GM15510 (cell line): ENCODE measurements around the gene CRACR2A.

Experiments used
- POLR2A ChIP-seq: IDR thresholded peaks from 3 replicates; pipeline ENCODE4 v1.6.1; 2011; ENCODE audit warnings: borderline replicate concordance; ENCODE audit not compliant: insufficient read length; ENCODE audit errors: extremely low read depth

CRACR2A gene

DNA sequence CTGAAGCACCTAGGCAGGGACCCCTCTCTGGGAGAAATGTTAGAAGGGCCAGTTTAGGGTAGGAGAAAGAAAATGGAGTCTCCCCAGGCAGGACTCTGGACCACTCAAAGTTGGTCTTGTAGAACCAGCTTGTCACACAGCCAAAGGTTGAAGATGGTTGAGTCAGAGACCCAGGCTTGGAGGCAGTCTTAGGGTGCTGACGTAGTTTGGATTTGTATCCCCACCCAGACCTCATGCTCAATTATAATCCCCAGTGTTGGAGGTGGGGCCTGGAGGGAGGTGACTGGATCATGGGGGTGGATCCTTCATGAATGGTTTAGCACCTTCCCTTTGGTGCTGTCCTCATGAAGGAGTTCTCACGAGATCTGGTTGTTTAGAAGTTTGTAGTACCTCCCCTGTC is 121.2 kb downstream of the CRACR2A start:
- TF ChIP-seq POLR2A, result no peak

DNA sequence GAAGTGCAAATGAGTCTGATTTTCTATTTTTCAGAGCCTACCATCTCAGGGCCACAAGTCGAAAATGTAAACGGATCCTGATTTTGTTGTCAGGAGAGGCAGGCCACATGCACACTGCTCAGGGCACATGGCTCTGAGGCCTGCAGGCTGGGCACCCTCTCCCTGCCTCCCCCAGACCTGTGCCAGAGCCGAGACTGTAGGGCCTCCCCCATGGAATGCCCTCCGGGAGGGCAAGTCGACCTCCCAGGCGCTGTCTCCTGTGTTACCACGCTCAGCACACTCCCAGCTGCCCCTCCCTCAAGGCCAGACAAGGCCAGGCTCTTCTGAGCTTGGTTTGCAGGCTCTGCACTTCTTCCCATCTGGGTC is 121.7 kb downstream of the CRACR2A start:
- TF ChIP-seq POLR2A, result no peak

DNA sequence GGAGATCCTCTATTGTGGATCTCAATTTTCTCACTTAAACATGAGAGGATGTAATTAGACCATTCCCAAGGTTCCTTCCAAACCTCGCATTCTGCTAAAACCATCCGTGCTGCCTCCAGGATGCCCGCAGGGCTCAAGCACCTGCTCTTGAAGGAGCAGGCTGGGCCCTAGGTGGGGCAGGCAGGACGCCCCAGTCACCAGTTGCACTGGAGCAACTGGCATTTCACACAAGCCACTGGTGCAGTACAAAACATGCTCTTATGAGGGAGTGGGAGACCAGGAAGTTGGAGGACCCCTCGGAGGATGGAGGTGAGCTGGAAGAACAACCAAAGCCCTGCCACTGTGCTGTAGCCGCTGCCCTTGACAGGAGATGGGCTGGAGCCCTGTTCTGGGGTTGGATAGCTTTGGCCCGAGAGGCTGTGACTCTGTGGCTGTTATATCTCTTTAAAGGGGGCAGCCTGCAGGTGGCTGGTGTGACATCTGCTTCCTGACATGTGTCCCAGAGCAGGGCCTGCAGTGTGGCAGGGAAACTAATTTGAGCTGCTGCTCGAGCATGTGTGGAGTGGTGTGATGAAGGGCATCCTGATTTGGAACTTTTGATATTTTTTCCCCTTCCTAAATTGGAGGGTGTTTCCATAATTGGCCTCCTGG is 122.2 kb downstream of the CRACR2A start:
- TF ChIP-seq POLR2A, result no peak

DNA sequence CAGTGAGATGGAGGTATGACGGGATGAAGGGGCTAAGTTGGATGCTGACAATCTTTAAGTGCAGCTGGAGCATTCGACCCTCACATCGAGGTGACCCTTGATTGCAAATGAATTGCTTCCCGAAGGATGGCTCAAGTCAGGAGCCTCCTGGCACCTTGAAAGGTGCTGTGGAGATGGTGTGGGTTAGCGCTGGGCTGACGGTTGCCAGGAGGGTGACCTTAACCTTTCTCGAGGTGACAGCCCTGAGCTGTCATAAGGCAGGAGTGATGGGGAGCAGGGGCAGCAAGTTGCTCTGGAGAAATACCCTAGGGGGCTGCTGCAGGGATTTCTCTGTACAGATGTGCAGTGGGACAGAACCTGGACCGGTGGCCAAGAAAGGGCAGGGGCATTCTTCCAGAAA is 122.8 kb downstream of the CRACR2A start:
- no peak for TF ChIP-seq POLR2A

DNA sequence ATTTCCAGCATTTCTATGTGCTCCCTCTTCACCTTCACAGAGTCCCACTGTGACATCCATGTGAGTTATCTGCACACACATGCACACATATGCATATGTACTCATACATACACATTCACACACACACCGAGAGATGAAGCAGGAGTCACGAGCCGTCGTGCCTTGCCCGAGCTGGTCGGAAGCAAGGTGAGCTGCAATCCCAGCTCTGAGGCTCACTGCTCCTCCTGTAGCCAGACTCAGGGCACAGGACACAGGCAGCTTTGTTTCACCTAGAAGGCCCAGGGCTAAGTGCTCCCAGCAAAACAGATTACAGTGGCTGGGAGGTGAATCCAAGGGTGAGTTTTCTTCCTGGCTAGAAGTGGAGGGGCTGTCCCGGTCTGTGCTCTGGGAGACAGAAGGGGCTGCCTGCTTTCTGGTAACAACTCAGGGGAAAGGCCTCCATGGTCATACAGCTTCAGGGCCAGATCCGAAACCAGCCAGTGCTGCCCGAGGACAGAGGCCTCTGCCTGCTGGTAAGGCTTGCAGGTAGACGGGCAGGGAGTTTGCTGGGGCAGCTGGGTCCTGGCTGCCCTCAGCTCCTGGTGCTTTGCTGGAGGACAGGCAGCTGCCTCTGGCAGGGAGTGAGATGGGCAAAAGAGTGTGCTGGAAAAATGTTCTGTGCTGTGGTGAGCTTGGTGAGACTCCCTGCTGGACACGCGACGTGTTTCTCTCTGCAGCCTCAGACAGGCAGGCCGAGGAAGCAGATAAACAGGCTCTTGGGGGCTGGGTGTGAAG is 123.7 kb downstream of the CRACR2A start:
- TF ChIP-seq POLR2A, result no peak

DNA sequence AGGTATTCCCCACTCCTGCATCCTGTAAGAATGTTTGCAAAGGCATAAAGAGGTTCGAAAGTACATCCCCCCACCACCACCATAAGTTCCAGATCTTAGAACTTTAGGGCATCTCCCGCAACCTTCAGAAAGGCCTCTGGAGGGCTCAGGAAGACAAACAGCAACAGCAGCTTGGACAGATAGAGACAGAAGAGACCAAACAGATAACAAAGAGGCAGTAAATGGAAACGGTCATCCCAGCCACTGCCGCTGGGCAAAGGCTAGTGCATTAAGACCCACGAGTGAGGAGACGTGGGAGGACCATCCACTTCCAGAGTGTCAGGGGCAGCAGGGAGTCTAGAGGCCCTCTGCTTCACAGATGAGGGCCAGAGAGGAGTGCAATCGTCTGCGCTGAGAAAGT is 124.3 kb downstream of the CRACR2A start:
- TF ChIP-seq POLR2A, result no peak

DNA sequence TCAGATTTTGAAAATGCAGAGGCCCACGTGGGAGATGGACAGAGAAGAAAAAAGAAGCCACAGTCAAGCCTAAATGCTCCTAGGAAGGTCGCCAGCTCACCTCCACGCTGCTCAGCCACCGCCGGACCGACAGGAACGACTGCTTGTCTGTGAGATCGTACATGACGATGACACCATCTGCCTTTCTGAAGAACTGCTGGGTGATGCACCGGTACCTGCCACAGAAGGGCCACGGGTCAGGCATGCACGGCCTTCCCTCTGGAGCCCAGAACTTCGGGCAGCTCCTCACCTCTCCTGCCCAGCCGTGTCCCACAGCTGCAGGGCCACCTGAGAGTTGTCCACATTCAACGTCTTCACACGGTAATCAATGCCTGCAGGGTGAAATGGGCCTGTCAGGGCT is 125.6 kb downstream of the CRACR2A start:
- TF ChIP-seq POLR2A, result no peak

DNA sequence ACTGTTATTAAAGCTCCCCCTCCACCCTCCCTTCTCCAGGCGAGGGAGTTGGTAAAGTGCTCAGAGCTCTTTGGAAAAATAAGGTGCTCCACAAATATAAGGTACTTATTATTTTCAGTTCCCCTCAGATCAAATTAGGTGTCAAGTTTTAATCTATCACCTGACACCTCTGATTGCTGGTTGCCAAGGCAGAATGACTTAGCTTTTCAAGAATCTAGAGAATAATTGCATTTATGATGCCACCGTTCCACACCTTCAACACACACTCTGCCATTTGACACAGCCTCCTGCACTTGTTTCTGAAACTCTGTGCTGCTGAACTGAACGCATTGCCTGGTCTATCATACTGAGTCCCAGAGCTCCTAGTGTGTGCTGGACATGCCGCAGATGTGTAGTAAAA is 128.6 kb downstream of the CRACR2A start:
- TF ChIP-seq POLR2A, result no peak

DNA sequence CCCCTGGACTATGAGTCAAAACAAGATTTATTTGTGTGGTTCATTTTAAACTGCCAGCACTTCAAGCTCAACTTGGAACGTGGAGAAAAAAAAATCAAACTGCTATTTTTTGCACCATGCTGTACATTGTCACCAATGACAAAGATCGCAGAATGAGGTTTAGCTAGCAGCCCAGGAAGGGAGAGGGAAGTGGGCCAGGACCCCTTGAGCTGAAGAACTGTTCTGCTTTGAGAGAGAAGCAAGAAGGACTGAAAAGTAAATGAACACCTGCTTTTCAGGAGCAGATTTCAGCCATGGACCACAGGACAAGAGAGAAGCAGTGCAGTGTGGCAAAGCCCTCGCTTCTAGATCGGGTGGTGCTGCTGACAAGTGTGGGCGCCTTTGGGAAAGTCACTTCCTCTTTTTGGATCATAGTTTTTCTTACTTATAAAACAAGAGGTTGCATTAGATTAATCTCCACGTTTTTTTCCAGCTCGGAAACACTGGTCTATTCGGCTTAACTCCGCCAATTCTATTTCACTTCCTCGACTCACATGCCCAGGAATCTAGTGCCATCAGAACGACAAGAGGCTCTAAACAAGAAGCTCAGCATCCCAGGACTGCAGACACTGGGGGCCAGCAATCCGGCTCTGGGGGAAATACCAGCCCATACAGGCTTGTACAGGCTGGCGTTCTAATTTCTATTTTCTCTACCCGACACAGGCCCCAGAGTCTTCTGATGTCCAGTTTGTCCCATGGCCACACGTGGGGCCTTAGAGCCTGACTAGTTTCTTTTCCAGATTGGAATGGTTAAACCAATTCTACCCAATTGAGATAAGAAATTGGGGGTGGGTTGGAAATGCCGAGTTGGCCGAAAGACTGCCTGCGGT is 129.9 kb downstream of the CRACR2A start:
- TF ChIP-seq POLR2A, result no peak

DNA sequence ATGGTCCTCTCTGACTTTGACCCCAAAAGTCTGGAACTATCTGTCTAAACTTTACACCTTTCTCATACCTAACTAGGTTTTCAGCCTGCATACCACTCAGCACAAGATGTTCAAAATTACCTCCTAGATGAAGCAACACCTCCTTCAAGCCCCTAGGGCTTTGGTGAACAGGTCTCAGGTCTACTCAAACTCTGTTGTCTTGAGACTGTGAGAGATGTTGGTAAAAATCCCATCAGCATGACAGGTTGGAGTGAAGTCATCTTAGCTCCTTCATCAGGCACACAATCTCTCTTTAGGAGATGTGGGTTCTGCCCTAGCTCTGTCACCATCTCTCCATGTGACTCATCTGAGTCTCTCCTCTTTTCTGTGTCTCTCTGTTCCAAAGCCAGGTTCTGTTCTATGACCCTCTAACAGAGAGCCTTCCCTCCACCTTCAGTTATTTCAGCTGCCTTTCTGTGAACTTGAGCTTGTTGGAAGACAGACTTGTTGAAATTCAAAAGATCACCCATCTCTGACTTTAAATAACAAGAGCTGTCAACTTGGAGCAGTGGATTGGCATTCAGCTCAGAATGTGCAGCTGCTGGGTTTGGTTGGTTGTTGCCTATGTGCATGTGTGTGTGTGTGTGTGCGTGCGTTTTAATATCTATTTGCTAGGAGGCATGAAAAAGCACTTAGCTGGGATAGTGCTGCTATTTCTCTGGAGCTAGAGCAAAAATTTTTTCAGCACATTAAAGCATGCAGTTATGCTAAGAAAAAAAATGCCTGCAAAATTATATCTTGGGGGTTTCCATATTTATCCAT is 130.7 kb downstream of the CRACR2A start:
- no peak for TF ChIP-seq POLR2A

DNA sequence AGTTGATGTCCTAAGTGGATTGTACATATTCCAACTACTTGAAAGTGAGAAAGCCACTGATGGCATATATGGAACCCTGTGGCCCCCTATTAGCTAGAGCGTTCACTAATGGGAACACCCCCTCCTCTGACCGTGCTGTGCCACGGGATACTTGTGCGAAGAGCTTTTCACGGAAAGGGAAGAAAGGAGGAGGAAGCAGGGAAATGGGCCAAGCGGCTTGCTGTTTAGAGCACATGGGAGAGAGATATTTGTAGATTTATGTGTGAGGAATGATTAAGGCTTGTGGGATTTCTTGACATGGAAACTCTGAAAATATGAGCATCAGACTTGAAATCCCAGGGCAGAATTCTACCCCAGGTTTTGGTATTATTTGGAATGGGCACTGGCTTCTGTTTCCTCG is 132.1 kb downstream of the CRACR2A start:
- no peak for TF ChIP-seq POLR2A

DNA sequence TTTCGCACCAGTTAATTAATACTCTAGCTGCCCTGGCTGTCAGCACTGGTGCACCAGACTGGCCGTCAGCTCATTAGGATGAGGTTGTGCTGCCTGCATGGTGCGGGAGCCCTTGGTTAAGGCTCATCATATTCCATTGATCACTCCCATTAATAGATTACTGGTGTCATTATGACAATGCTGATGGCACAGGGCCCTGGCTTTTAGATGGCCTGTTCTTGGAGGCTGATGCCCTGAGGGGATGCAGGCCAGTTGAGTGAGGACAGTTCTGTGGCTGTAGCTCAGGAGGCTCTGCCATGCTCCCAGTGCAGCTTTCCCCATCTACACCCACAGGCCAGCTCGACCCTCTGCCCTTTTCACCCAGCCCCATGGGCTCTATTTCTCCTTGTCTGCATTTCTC is 135.3 kb downstream of the CRACR2A start:
- TF ChIP-seq POLR2A, result no peak

DNA sequence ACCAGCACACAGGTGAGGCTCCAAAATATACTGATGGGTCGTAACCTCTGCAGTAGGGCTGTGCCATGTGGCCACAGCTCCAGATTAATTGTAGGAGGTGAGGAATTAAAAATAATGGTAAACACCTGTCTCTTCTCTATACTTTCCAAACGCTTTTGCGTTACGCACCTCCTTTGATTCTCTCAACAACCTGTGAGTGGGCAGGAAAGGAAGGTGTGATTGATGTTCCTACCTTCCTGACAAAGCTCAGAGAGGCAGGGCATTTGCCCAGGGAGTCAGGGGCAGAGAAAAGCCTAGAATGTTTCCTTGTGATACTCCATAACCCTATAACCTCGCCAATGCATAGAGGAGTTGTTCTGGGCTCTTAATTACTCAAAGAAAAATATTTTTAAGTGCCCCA is 137.0 kb downstream of the CRACR2A start:
- TF ChIP-seq POLR2A, result no peak

DNA sequence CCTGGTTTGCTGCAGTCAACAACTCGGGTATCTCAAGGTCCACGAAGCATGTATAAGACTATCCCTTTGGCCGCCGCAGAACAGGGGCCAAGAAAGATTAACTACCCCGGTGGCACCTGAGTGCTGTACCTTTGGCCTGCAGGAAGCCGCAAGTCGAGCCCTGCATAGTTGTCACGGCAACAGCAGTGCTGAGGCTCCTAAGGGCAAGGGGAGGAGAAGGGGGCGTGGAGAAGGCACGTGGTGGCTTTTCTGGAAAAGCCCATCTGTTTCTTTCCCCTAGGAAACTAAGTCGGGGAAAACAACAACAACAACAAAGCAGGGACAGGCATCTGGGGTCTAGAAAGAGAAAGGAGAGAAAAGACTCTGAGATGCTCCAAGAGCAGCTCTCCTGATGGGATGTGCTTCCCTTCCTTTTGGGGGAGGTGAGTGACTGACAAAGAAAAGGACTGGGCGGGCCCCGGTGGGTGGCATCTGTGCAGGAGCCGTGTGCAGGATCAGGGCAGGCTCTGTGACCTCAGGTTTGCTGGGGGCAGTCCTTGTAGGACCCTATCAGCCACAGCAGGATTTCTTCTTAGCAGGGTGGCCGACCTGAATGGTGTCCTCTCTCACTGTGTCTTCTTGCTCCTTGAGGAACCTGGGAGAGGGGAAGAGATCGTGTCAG is 138.0 kb downstream of the CRACR2A start:
- TF ChIP-seq POLR2A, result no peak
